ENCODE results near the gene IPO11.
"Not testable (repeated sequence)": the region's sequence is repeated elsewhere in the genome, so short reads cannot be mapped to it uniquely, and the experiment has no call there.

IPO11 gene

DNA sequence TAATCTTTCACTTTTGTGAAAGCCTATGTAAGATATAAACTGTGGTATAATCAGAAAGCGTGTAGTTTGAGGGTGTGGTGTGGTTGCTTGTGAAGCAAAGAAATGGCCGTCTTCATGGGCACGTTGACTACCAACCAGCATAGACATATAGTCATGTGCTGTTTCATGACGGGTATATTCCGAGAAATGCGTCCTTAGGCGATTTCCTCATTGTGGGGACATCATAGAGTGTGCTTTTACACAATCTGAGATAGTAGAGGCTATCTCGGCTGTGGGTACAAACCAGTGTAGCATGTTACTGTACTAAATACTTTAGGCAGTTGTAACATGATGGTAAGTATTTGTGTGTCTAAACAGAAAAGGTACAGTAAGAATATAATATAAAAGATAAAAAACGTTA is 86.4 kb downstream of the IPO11 start:
- no peak overlapping the region for H3K27ac ChIP-seq (ENCODE audit: low read length)
- no peak overlapping the region for H3K9ac ChIP-seq (ENCODE audit: low read depth, low read length)
- H3K4me3 ChIP-seq (ENCODE audit: low read length): no peak overlapping the region
- peaks cover 8% of the 10 kb centered on the region; the same call in 1 of the 2 replicates for H3K4me1 ChIP-seq (ENCODE audit: insufficient read depth, low read length)
- peaks cover 26% of the 10 kb centered on the region for H3K36me3 ChIP-seq (ENCODE audit: insufficient read depth, low read depth, low read length)
- H3K9me3 ChIP-seq (ENCODE audit: insufficient read depth, low read depth, low read length): no peaks in the 10 kb centered on the region
- H3K27me3 ChIP-seq (ENCODE audit: insufficient read depth, low read length): no peaks in the 10 kb centered on the region

DNA sequence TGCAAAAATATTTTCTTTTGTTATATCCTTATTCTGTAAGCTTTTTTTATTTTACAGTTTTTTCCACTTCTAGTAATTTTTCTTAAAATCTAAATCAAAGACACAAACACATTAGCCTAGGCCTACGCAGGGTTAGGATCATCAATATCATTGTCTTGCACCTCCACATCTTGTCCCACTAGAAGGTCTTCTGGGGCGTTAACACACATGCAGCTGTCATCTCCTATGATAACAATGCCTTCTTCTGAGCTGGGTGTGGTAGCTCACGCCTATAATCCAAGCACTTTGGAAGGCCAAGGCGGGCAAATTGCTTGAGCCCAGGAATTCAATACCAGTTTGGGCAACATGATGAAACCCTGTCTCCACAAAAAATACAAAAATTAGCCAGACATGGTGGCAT is 87.2 kb downstream of the IPO11 start:
- H3K36me3 ChIP-seq (ENCODE audit: insufficient read depth, low read depth, low read length): peaks cover 23% of the 10 kb centered on the region
- no peaks in the 10 kb centered on the region for H3K27me3 ChIP-seq (ENCODE audit: insufficient read depth, low read length)
- H3K4me1 ChIP-seq (ENCODE audit: insufficient read depth, low read length): peaks cover 8% of the 10 kb centered on the region; the same call in 1 of the 2 replicates
- no peak overlapping the region for H3K4me3 ChIP-seq (ENCODE audit: low read length)
- H3K9ac ChIP-seq (ENCODE audit: low read depth, low read length): no peak overlapping the region
- H3K9me3 ChIP-seq (ENCODE audit: insufficient read depth, low read depth, low read length): no peaks in the 10 kb centered on the region
- no peak overlapping the region for H3K27ac ChIP-seq (ENCODE audit: low read length)

DNA sequence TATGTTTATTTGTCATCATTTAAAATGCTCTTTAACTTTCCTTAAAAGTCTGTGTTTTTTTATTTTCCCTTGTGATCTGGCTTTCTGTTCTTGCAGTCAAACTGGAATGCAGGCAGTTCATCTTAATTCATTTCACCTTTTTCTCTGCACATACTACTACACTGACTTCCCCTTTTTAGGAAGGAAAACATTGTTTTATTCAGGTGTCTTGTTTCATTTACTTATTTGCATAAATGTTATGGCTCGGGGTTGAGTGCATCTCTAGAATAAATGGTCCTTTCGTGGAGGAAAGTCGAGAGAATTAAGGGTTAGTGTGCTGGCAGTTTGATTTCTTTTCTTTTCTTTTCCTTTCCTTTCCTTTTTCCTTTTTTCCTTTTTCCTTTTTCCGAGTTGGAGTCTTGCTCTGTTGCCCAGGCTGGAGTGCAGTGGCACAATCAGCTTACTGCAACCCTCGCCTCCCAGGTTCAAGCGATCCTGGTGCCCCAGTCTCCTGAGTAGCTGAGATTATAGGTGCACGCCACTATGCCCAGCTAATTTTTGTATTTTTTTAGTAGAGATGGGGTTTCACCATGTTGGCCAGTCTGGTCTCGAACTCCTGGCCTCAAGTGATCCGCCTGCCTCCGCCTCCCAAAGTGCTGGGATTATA is 90.0 kb downstream of the IPO11 start:
- no peak overlapping the region for H3K27ac ChIP-seq (ENCODE audit: low read length)
- H3K27me3 ChIP-seq (ENCODE audit: insufficient read depth, low read length): no peaks in the 10 kb centered on the region
- H3K9me3 ChIP-seq (ENCODE audit: insufficient read depth, low read depth, low read length): no peaks in the 10 kb centered on the region
- no peak overlapping the region for H3K9ac ChIP-seq (ENCODE audit: low read depth, low read length)
- peaks cover 30% of the 10 kb centered on the region for H3K36me3 ChIP-seq (ENCODE audit: insufficient read depth, low read depth, low read length)
- H3K4me3 ChIP-seq (ENCODE audit: low read length): no peak overlapping the region
- H3K4me1 ChIP-seq (ENCODE audit: insufficient read depth, low read length): no peaks in the 10 kb centered on the region

DNA sequence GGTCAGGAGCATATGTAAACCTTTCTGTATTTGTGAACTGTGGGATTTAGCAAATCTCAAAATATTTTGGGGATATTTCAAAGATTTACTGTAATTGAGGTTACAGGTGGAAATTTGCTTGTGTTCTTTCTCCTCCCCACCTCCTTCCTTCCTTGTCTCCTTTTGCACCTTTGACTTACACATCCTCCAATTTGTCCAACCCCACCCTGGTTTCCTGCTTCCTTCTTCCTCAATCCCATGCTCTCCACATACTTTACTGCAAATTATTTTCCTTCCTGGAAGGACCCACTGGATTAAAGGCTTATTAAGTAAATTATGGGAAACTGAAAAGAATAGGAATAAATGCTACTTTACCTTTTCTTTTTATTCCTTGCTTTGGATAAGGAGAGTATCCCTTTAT is 91.6 kb downstream of the IPO11 start:
- H3K4me1 ChIP-seq (ENCODE audit: insufficient read depth, low read length): no peaks in the 10 kb centered on the region
- no peak overlapping the region for H3K9ac ChIP-seq (ENCODE audit: low read depth, low read length)
- H3K27me3 ChIP-seq (ENCODE audit: insufficient read depth, low read length): no peaks in the 10 kb centered on the region
- no peak overlapping the region for H3K27ac ChIP-seq (ENCODE audit: low read length)
- no peaks in the 10 kb centered on the region for H3K9me3 ChIP-seq (ENCODE audit: insufficient read depth, low read depth, low read length)
- H3K4me3 ChIP-seq (ENCODE audit: low read length): no peak overlapping the region
- H3K36me3 ChIP-seq (ENCODE audit: insufficient read depth, low read depth, low read length): peaks cover 35% of the 10 kb centered on the region

DNA sequence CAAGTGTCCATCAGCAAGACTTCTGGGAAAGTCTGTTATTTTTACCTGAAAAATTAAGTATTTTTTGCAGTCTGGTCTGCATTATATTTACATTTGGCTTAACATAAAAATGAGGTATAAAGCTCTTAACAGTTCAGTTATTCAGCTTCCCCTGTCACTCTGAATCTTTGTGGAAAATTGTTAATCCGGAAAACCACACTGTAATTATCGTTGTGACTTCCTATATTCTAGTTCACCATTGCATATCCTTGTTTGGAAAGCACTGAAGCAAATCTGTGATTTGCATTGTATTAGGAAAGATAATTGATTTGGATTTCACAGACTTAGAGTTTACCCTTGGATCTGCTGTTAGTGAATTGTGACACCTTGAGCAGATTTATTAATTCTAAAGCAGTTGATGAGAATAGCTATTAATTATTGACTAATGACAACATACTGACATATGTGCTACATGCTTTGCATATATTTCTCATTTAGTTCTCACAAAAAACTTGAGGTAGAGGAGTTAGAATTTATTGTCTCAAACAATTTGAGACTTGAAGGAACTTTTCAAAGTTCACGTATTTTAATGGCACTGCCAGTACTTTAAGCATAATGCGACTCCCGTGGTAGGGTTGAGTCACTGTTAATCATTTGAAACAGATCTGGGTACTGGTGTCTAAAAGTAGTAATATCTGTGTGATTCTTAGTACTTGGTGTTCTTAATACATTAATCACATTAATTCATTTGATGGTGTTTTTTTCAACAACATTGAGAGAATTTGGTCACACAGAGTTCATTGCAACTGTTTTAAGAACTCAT is 94.3 kb downstream of the IPO11 start:
- Histone ChIP-seq H3K27me3 (ENCODE audit: insufficient read depth, low read length) (no peaks in the 10 kb centered on the region), H3K9me3 (ENCODE audit: insufficient read depth, low read depth, low read length) (no peaks in the 10 kb centered on the region), H3K36me3 (ENCODE audit: insufficient read depth, low read depth, low read length) (peaks cover 44% of the 10 kb centered on the region), H3K4me3 (ENCODE audit: low read length) (no peak overlapping the region), H3K27ac (ENCODE audit: low read length) (no peak overlapping the region), H3K9ac (ENCODE audit: low read depth, low read length) (no peak overlapping the region), H3K4me1 (ENCODE audit: insufficient read depth, low read length) (no peaks in the 10 kb centered on the region)

DNA sequence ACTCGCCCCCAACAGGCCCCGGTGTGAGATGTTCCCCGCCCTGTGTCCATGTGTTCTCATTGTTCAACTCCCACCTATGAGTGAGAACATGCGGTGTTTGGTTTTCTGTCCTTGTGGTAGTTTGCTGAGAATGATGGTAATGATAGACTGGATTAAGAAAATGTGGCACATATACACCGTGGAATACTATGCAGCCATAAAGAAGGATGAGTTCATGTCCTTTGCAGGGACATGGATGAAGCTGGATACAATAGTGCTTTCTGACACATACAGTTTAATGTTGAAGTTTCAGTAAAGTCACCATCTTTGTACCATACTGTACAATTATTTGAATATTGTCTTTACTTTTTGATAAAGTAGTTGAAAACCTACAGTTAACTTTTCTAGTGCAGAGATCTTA is 96.2 kb downstream of the IPO11 start:
- peaks cover 44% of the 10 kb centered on the region for H3K36me3 ChIP-seq (ENCODE audit: insufficient read depth, low read depth, low read length)
- H3K27ac ChIP-seq (ENCODE audit: low read length); H3K9me3 ChIP-seq (ENCODE audit: insufficient read depth, low read depth, low read length); H3K4me3 ChIP-seq (ENCODE audit: low read length); H3K4me1 ChIP-seq (ENCODE audit: insufficient read depth, low read length); H3K9ac ChIP-seq (ENCODE audit: low read depth, low read length); H3K27me3 ChIP-seq (ENCODE audit: insufficient read depth, low read length): not testable (repeated sequence)

DNA sequence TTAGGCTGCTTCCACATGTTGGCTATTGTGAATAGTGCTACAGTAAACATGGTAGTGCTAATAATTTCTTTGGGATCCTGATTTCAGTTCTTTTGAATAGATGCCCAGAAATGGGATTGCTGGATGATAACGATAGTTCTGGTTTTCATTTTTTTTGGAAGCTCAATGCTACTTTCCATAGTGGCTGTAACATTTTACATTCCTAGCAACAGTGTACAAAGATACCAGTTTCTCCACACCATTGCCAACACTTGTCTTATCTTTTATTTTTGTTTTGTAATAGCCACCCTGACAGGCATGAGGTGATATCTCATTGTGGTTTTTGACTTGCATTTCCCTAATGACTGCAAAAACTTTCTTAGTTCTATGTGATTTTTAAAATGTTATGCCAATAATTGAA is 97.2 kb downstream of the IPO11 start:
- Histone ChIP-seq H3K9me3 (ENCODE audit: insufficient read depth, low read depth, low read length) (no peaks in the 10 kb centered on the region), H3K9ac (ENCODE audit: low read depth, low read length) (no peak overlapping the region), H3K4me1 (ENCODE audit: insufficient read depth, low read length) (no peaks in the 10 kb centered on the region), H3K36me3 (ENCODE audit: insufficient read depth, low read depth, low read length) (peaks cover 43% of the 10 kb centered on the region), H3K27me3 (ENCODE audit: insufficient read depth, low read length) (no peaks in the 10 kb centered on the region), H3K27ac (ENCODE audit: low read length) (no peak overlapping the region), H3K4me3 (ENCODE audit: low read length) (no peak overlapping the region)

DNA sequence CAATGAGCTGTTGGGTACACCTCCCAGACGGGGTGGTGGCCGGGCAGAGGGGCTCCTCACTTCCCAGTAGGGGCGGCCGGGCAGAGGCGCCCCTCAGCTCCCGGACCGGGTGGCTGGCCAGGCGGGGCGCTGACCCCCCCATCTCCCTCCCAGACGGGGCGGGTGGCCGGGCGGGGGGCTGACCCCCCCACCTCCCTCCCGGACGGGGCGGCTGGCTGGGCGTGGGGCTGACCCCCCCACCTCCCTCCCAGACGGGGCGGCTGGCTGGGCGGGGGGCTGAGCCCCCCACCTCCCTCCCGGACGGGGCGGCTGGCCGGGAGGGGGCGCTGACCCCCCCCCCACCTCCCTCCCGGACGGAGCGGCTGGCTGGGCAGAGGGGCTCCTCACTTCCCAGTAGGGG is 100.5 kb downstream of the IPO11 start:
- not testable (repeated sequence) for H3K9me3 ChIP-seq (ENCODE audit: insufficient read depth, low read depth, low read length); H3K9ac ChIP-seq (ENCODE audit: low read depth, low read length)

DNA sequence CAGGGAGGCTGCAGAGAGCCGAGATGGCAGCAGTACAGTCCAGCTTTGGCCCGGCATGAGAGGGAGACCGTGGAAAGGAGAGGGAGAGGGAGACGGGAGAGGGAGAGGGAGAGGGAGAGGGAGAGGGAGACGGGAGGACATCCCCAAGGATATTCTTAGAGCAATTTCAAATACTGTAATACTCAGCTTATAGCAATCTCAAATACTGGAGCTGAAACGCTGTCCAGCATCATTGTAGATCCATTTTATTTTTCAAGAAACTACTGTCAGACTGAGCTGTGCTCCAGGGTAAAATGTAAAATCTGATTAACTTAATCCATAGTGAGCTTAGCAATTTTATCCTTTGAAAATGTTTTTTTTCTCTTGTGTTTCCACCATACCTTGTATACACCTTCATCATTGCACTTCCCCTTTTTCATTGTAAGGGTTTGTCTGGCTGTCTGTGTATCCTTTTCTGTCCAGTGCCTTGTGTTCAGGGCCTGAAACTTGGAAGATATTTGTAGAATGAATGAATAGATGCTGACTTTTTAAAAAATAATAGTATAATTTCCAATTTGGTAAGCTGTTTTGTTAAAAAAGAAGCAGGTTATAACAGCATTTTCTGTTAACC is 102.1 kb downstream of the IPO11 start:
- H3K4me3 ChIP-seq (ENCODE audit: low read length): no peak overlapping the region
- H3K27me3 ChIP-seq (ENCODE audit: insufficient read depth, low read length): no peaks in the 10 kb centered on the region
- H3K4me1 ChIP-seq (ENCODE audit: insufficient read depth, low read length): no peaks in the 10 kb centered on the region
- H3K9ac ChIP-seq (ENCODE audit: low read depth, low read length): no peak overlapping the region
- no peaks in the 10 kb centered on the region for H3K9me3 ChIP-seq (ENCODE audit: insufficient read depth, low read depth, low read length)
- H3K27ac ChIP-seq (ENCODE audit: low read length): no peak overlapping the region
- H3K36me3 ChIP-seq (ENCODE audit: insufficient read depth, low read depth, low read length): peaks cover 16% of the 10 kb centered on the region; the same call in 1 of the 2 replicates

More for the DNA sequence above, 100.5 kb downstream of the IPO11 start:
- H3K4me1 ChIP-seq (ENCODE audit: insufficient read depth, low read length); H3K27me3 ChIP-seq (ENCODE audit: insufficient read depth, low read length); H3K27ac ChIP-seq (ENCODE audit: low read length); H3K4me3 ChIP-seq (ENCODE audit: low read length): not testable (repeated sequence)
- H3K36me3 ChIP-seq (ENCODE audit: insufficient read depth, low read depth, low read length): peaks cover 28% of the 10 kb centered on the region; the same call in 1 of the 2 replicates

DNA sequence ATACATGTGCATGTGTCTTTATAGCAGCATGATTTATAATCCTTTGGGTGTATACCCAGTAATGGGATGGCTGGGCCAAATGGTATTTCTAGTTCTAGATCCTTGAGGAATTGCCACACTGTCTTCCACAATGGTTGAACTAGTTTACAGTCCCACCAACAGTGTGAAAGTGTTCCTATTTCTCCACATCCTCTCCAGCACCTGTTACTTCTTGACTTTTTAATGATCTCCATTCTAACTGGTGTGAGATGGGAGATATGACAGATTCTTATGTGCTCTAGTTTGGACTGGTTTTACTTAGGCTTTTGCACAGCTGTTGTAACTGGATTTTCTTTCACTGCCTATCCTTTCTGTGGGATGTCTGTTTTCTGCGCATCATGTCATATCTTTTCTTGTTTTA is 108.2 kb downstream of the IPO11 start:
- not testable (repeated sequence) for H3K4me3 ChIP-seq (ENCODE audit: low read length); H3K9me3 ChIP-seq (ENCODE audit: insufficient read depth, low read depth, low read length); H3K27ac ChIP-seq (ENCODE audit: low read length); H3K27me3 ChIP-seq (ENCODE audit: insufficient read depth, low read length); H3K9ac ChIP-seq (ENCODE audit: low read depth, low read length); H3K36me3 ChIP-seq (ENCODE audit: insufficient read depth, low read depth, low read length)
- H3K4me1 ChIP-seq (ENCODE audit: insufficient read depth, low read length): peaks cover 13% of the 10 kb centered on the region

DNA sequence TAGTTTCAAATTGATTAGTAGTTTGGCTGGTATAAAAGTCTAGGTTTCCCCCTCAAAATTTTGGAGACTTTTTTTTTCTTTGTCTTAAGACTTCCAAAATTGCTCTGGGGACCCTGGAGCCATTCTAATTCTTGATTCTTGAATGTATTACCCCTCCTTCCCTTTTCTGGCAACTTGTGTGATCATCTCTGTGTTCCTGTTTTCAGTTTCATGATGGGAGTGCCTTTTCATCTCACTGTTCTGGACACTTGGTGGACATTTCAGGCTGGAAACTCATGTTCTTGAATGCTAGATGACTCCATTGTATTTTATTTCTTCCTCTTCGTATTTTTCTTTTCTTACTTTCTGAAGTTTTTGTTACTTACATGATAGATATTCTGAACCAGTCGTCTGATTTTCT is 108.8 kb downstream of the IPO11 start:
- H3K4me3 ChIP-seq (ENCODE audit: low read length): no peak overlapping the region
- H3K9ac ChIP-seq (ENCODE audit: low read depth, low read length): no peak overlapping the region
- H3K9me3 ChIP-seq (ENCODE audit: insufficient read depth, low read depth, low read length): no peaks in the 10 kb centered on the region
- H3K27ac ChIP-seq (ENCODE audit: low read length): no peak overlapping the region
- H3K27me3 ChIP-seq (ENCODE audit: insufficient read depth, low read length): no peaks in the 10 kb centered on the region
- peaks cover 13% of the 10 kb centered on the region for H3K4me1 ChIP-seq (ENCODE audit: insufficient read depth, low read length)
- no peaks in the 10 kb centered on the region for H3K36me3 ChIP-seq (ENCODE audit: insufficient read depth, low read depth, low read length)

DNA sequence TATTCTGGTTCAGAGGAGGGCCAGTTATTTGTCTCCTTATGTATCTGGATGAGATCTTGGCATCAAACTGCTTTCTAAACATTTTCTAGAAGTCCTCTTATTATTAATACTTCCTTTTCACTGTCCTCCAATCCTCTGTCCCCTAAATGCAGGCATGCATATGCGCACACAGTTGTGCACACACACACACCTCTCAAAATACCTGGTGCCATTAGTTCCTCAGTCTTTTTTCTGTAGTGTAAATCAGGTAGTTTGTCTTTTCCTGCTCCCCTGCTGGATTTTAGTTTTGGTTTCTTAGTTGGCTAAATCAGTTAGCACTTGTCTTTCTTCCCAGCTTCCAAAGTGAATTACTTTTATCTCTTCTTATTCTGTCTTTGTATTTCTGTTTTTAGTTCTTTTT is 110.2 kb downstream of the IPO11 start:
- peak overlapping the region; percentile 44; the same call in 1 of the 2 replicates for H3K4me3 ChIP-seq (ENCODE audit: low read length)
- H3K27me3 ChIP-seq (ENCODE audit: insufficient read depth, low read length): no peaks in the 10 kb centered on the region
- H3K27ac ChIP-seq (ENCODE audit: low read length): no peak overlapping the region
- H3K36me3 ChIP-seq (ENCODE audit: insufficient read depth, low read depth, low read length): no peaks in the 10 kb centered on the region
- no peaks in the 10 kb centered on the region for H3K9me3 ChIP-seq (ENCODE audit: insufficient read depth, low read depth, low read length)
- H3K9ac ChIP-seq (ENCODE audit: low read depth, low read length): peak overlapping the region; percentile 23; the same call in 1 of the 2 replicates
- peaks cover 13% of the 10 kb centered on the region for H3K4me1 ChIP-seq (ENCODE audit: insufficient read depth, low read length)
